GM12878 (cell line): ENCODE results near the gene RERE. TPM values are rescaled to one million over a fixed set of nuclear protein-coding genes. Genes with fewer than 3 reads are reported as not detected.

Experiments used
- ATAC-seq: fragments of 200-7000 bp; cut with Tn5 transposase; 3 replicates; pipeline ENCODE4 v1.9.1; 2020; ENCODE audit warnings: mild to moderate bottlenecking, moderate library complexity
- BruUV-seq: library from RNA; stranded (reverse); fragments of 400-500 nt; replicated peaks from 2 replicates; lab custom pipeline; 2021; lab: Mats Ljungman, UMichigan
- CTCF ChIA-PET: fragments of 300-600 bp; sonication (Branson Sonifier 250); formaldehyde crosslinking; extraction: SDS; loops from one replicate; lab custom pipeline; 2021; ENCODE audit warnings: inconsistent platforms; lab: Yijun Ruan, JAX
- POLR2A ChIA-PET: fragments of 350-600 bp; formaldehyde crosslinking; extraction: SDS; loops from one replicate; lab custom pipeline; 2021; ENCODE audit warnings: inconsistent platforms; lab: Charles Lee
- RAD21 ChIA-PET: fragments of 300-600 bp; sonication (Branson Sonifier 250); formaldehyde crosslinking; loops from one replicate; lab custom pipeline; 2023; ENCODE audit warnings: antibody characterized with exemption; ENCODE audit not compliant: unreplicated experiment; lab: Charles Lee
- SMC1A ChIA-PET: fragments of 300-600 bp; sonication (Branson Sonifier 250); formaldehyde crosslinking; loops from one replicate; lab custom pipeline; 2023; ENCODE audit not compliant: unreplicated experiment, uncharacterized antibody; lab: Charles Lee
- DNase-seq: peaks from one replicate; pipeline ENCODE4 v3.0.0-alpha.2; 2011; ENCODE audit warnings: low read depth, low spot score
- FAIRE-seq: peaks from 3 replicates; lab custom pipeline; 2011; peaks lifted over from hg19 to GRCh38; lab: Jason Lieb, UNC
- H2AFZ ChIP-seq: 2 replicates; pipeline ENCODE4 v1.6.0; 2011; ENCODE audit warnings: low read depth, low read length, control low read depth; ENCODE audit not compliant: control insufficient read depth
- H3K27ac ChIP-seq: 2 replicates; pipeline ENCODE4 v1.5.1; 2011; ENCODE audit warnings: control low read depth; ENCODE audit not compliant: control insufficient read depth, insufficient read depth
- H3K27me3 ChIP-seq, 2 experiments: replicated peaks in 1 of 2; 2 replicates each; pipeline versions ENCODE4 v1.6.0 to v1.6.1; 2011; ENCODE audit warnings: low read length in 1 of 2; ENCODE audit not compliant: control insufficient read depth in 2 of 2, insufficient read depth in 2 of 2
- H3K36me3 ChIP-seq, 2 experiments: 2 replicates each; pipeline ENCODE4 v1.5.1; 2011; ENCODE audit warnings: low read length in 1 of 2; ENCODE audit not compliant: control insufficient read depth in 2 of 2, insufficient read depth in 2 of 2
- H3K4me1 ChIP-seq: 2 replicates; pipeline ENCODE4 v1.6.1; 2011; ENCODE audit warnings: mild to moderate bottlenecking, low read length, moderate library complexity, mixed read lengths; ENCODE audit not compliant: control insufficient read depth, insufficient read depth
- H3K4me2 ChIP-seq: 2 replicates; pipeline ENCODE4 v1.6.0; 2011; ENCODE audit warnings: control low read depth; ENCODE audit not compliant: control insufficient read depth, insufficient read depth
- H3K4me3 ChIP-seq: fragments of 200-600 bp; sonication (generic); 2 replicates; pipeline ENCODE4 v1.5.1; 2016
- H3K79me2 ChIP-seq: 2 replicates; pipeline ENCODE4 v1.6.0; 2011; ENCODE audit warnings: low read length; ENCODE audit not compliant: control insufficient read depth, insufficient read depth
- H3K9ac ChIP-seq: 2 replicates; pipeline ENCODE4 v1.8.0; 2011; ENCODE audit warnings: low read length, control low read depth, mixed read lengths; ENCODE audit not compliant: control insufficient read depth, insufficient read depth
- H3K9me3 ChIP-seq: replicated peaks from 3 replicates; pipeline ENCODE4 v1.5.1; 2011; ENCODE audit warnings: mild to moderate bottlenecking, low read length; ENCODE audit not compliant: control insufficient read depth, insufficient read depth
- H4K20me1 ChIP-seq: 2 replicates; pipeline ENCODE4 v1.6.0; 2011; ENCODE audit not compliant: control insufficient read depth, insufficient read depth
- BACH1 ChIP-seq: fragments of 450-650 bp; IDR thresholded peaks from 2 replicates; pipeline ENCODE4 v1.6.1; 2017; ENCODE audit warnings: mild to moderate bottlenecking, borderline replicate concordance
- CREM ChIP-seq: IDR thresholded peaks from 2 replicates; pipeline ENCODE4 v1.6.1; 2014; ENCODE audit warnings: antibody characterized with exemption, low read depth
- IKZF2 ChIP-seq, 2 experiments: fragments of 450-650 bp; IDR thresholded peaks; 2 replicates each; pipeline ENCODE4 v1.6.1; 2017; ENCODE audit warnings: mild to moderate bottlenecking in 2 of 2, moderate library complexity in 2 of 2
- MXI1 ChIP-seq: fragments of 150-350 bp; IDR thresholded peaks from 2 replicates; pipeline ENCODE4 v1.6.1; 2011; ENCODE audit warnings: low read depth, mild to moderate bottlenecking, inconsistent platforms, low read length, improper control_type of control experiment
- MYC ChIP-seq: IDR thresholded peaks from 2 replicates; pipeline ENCODE4 v1.6.1; 2011; ENCODE audit warnings: mild to moderate bottlenecking, low read length, moderate library complexity, inconsistent platforms; ENCODE audit not compliant: insufficient read depth, insufficient replicate concordance, insufficient read length, severe bottlenecking
- NFYA ChIP-seq: IDR thresholded peaks from 2 replicates; pipeline ENCODE4 v1.6.1; 2011; ENCODE audit warnings: low read depth, mild to moderate bottlenecking, low read length, improper control_type of control experiment, borderline replicate concordance
- RUNX3 ChIP-seq: IDR thresholded peaks from 2 replicates; pipeline ENCODE4 v1.6.1; 2012; ENCODE audit warnings: low read length, inconsistent platforms
- SUZ12 ChIP-seq: fragments of 200-600 bp; sonication (generic); IDR thresholded peaks from one replicate; pipeline ENCODE4 v1.6.1; 2018; ENCODE audit warnings: antibody characterized with exemption, mild to moderate bottlenecking; ENCODE audit not compliant: unreplicated experiment
- TBL1XR1 ChIP-seq: IDR thresholded peaks from 2 replicates; pipeline ENCODE4 v1.6.1; 2012; ENCODE audit warnings: low read depth, low read length, improper control_type of control experiment
- ZNF217 ChIP-seq: fragments of 450-650 bp; IDR thresholded peaks from 2 replicates; pipeline ENCODE4 v1.6.1; 2017; ENCODE audit warnings: antibody characterized with exemption, mild to moderate bottlenecking
- WGBS: methylation state at CpG from one replicate; pipeline ENCODE4 v1.1.6; 2016; ENCODE audit warnings: low lambda C conversion rate; ENCODE audit not compliant: insufficient replicate concordance, insufficient coverage; ENCODE audit errors: missing lambda C conversion rate; 5-methylcytosine and 5-hydroxymethylcytosine counted together
- in situ Hi-C: fragments of 300-500 bp; cut with MboI; formaldehyde crosslinking; loops from 9 replicates; pipeline ENCODE4 v1.14.3; 2018; ENCODE audit warnings: mixed read lengths
- intact Hi-C: fragments of 100-400 bp; cut with micrococcal nuclease; formaldehyde crosslinking; loops from one replicate; pipeline ENCODE4 v1.14.2; 2022; ENCODE audit not compliant: unreplicated experiment
- polyA plus RNA-seq, 11 experiments: library from polyadenylated mRNA; depleted of rRNA in 4 of 11; unstranded in 6 of 11; stranded (reverse) in 5 of 11; fragments of >200 nt; fragmentation: Nextera tagmentation in 4 of 11; fragmentation: Illumina TruSeq in 1 of 11; extraction: Ambion mirVana in 4 of 11; extraction: Trizol in 1 of 11; gene quantifications; 1 replicate in 1 of 11; 2 replicates in 10 of 11; pipeline versions ENCODE4 v1.2.1 to v1.2.3, GENCODE V29; 2011 to 2016; ENCODE audit warnings: inconsistent platforms in 2 of 11, missing spikeins in 2 of 11, low read depth in 1 of 11
- total RNA-seq, 4 experiments: library from RNA; depleted of rRNA in 3 of 4; stranded (reverse); fragments of >200 nt in 3 of 4; fragmentation: Illumina TruSeq in 1 of 4; extraction: Trizol in 1 of 4; gene quantifications; 2 replicates each; pipeline versions ENCODE4 v1.2.1 to v1.2.3, GENCODE V29; 2013 to 2021
- TF ChIP-seq, protein P1 (sequence below): fragments of 450-650 bp; IDR thresholded peaks from 2 replicates; pipeline ENCODE4 v1.6.1; 2017; ENCODE audit warnings: mild to moderate bottlenecking, moderate library complexity
- TF ChIP-seq, protein P2 (sequence below): fragments of 150-350 bp; IDR thresholded peaks from 2 replicates; pipeline ENCODE4 v1.6.1; 2016; ENCODE audit warnings: low read depth, low read length
- TF ChIP-seq, protein P3 (sequence below): fragments of 450-650 bp; IDR thresholded peaks from 2 replicates; pipeline ENCODE4 v1.6.1; 2018; ENCODE audit warnings: borderline replicate concordance, mild to moderate bottlenecking; ENCODE audit not compliant: partially characterized antibody

The RERE gene
- total and polyA plus RNA-seq, 10 of the 15 experiments (the other 5 are each of a cell fraction or from before 2014, with no cell fraction given) = 5.2 to 60.5 (median 20.2) TPM

DNA sequence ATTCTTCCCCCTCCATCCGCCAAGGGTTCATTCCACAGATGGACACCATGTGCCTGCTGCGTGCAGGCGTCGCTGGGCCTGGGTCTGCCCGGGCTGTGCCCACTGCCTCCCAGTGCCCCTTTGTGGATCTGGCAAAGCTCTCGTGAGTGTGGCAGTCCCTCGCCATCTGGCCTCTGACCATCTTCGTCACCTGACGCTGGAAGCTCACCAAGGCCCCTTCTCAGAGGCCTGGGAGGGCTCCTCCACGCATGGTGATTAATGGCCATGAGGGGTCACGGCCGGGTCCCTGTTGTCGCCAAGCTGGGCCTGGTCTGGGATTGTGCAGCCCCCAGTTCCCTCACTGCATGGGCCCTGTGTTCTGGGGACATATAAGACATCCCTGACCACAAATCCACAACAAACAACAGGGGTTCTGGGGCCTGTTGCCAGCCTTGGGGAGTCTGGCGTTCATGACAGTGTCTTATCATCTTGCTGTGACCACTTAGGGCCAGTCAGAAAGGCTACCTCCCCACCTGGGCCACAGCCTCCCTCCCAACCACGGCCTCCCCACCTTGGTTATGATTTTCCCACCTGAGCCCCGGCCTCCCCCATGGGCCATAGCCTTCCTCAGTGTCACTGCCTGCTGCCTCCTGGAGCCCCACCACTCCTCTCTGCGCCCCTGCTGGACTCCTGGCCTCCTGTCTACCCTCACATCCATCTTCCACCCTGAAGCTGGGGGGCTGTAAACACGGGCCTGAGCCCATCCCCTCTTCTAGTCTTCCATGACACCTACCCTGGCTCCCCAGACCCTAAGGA, 471.6 kb downstream of the RERE start:
- RAD21 ChIA-PET = no interaction called here
- H3K9me3 ChIP-seq = no peaks in the 10 kb centered on the region
- no peaks in the 10 kb centered on the region for H3K79me2 ChIP-seq
- no peak overlapping the region for H2AFZ ChIP-seq
- CTCF ChIA-PET = interaction anchor here (1.0 to 2.2 kb wide), 3 partner anchors 331 to 370 kb away, joined by 3 to 11 read pairs (median 7); no protein-coding TSS in a partner anchor
- no peaks in the 10 kb centered on the region for H3K4me1 ChIP-seq
- POLR2A ChIA-PET = no interaction called here
- FAIRE-seq = no peak
- no peak overlapping the region for H3K4me3 ChIP-seq
- in situ Hi-C loops (loop anchor here (10.0 kb wide), 1 partner anchor 331 kb away; no protein-coding TSS in a partner anchor), intact Hi-C loops (loop anchor here (10.0 kb wide), 1 partner anchor 681 kb away; no protein-coding TSS in a partner anchor)
- H3K4me2 ChIP-seq = no peak overlapping the region
- no peak overlapping the region for H3K27ac ChIP-seq
- no peak for DNase-seq
- no peaks in the 10 kb centered on the region for H3K36me3 ChIP-seq
- 36% methylated on average over 18 of the region's 18 CpGs for WGBS
- H4K20me1 ChIP-seq = no peaks in the 10 kb centered on the region
- no peak for ATAC-seq
- H3K9ac ChIP-seq = no peak overlapping the region
- SMC1A ChIA-PET = interaction anchor here (1.2 to 1.9 kb wide), 3 partner anchors 329 to 331 kb away, joined by 3 to 9 read pairs (median 5); no protein-coding TSS in a partner anchor
- no peaks in the 10 kb centered on the region for H3K27me3 ChIP-seq
- no TSS peak for BruUV-seq
- TF ChIP-seq MXI1 (no peak), SUZ12 (no peak), NFYA (no peak), ZNF217 (no peak), BACH1 (no peak), CREM (no peak), RUNX3 (no peak), MYC (no peak), IKZF2 (IDR thresholded peaks at IDR 0.05) (no peak), TBL1XR1 (no peak)
- TF ChIP-seq, protein P1, sequence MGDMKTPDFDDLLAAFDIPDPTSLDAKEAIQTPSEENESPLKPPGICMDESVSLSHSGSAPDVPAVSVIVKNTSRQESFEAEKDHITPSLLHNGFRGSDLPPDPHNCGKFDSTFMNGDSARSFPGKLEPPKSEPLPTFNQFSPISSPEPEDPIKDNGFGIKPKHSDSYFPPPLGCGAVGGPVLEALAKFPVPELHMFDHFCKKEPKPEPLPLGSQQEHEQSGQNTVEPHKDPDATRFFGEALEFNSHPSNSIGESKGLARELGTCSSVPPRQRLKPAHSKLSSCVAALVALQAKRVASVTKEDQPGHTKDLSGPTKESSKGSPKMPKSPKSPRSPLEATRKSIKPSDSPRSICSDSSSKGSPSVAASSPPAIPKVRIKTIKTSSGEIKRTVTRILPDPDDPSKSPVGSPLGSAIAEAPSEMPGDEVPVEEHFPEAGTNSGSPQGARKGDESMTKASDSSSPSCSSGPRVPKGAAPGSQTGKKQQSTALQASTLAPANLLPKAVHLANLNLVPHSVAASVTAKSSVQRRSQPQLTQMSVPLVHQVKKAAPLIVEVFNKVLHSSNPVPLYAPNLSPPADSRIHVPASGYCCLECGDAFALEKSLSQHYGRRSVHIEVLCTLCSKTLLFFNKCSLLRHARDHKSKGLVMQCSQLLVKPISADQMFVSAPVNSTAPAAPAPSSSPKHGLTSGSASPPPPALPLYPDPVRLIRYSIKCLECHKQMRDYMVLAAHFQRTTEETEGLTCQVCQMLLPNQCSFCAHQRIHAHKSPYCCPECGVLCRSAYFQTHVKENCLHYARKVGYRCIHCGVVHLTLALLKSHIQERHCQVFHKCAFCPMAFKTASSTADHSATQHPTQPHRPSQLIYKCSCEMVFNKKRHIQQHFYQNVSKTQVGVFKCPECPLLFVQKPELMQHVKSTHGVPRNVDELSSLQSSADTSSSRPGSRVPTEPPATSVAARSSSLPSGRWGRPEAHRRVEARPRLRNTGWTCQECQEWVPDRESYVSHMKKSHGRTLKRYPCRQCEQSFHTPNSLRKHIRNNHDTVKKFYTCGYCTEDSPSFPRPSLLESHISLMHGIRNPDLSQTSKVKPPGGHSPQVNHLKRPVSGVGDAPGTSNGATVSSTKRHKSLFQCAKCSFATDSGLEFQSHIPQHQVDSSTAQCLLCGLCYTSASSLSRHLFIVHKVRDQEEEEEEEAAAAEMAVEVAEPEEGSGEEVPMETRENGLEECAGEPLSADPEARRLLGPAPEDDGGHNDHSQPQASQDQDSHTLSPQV = no peak
- TF ChIP-seq, protein P2, sequence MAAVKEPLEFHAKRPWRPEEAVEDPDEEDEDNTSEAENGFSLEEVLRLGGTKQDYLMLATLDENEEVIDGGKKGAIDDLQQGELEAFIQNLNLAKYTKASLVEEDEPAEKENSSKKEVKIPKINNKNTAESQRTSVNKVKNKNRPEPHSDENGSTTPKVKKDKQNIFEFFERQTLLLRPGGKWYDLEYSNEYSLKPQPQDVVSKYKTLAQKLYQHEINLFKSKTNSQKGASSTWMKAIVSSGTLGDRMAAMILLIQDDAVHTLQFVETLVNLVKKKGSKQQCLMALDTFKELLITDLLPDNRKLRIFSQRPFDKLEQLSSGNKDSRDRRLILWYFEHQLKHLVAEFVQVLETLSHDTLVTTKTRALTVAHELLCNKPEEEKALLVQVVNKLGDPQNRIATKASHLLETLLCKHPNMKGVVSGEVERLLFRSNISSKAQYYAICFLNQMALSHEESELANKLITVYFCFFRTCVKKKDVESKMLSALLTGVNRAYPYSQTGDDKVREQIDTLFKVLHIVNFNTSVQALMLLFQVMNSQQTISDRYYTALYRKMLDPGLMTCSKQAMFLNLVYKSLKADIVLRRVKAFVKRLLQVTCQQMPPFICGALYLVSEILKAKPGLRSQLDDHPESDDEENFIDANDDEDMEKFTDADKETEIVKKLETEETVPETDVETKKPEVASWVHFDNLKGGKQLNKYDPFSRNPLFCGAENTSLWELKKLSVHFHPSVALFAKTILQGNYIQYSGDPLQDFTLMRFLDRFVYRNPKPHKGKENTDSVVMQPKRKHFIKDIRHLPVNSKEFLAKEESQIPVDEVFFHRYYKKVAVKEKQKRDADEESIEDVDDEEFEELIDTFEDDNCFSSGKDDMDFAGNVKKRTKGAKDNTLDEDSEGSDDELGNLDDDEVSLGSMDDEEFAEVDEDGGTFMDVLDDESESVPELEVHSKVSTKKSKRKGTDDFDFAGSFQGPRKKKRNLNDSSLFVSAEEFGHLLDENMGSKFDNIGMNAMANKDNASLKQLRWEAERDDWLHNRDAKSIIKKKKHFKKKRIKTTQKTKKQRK = no peak
- TF ChIP-seq, protein P3, sequence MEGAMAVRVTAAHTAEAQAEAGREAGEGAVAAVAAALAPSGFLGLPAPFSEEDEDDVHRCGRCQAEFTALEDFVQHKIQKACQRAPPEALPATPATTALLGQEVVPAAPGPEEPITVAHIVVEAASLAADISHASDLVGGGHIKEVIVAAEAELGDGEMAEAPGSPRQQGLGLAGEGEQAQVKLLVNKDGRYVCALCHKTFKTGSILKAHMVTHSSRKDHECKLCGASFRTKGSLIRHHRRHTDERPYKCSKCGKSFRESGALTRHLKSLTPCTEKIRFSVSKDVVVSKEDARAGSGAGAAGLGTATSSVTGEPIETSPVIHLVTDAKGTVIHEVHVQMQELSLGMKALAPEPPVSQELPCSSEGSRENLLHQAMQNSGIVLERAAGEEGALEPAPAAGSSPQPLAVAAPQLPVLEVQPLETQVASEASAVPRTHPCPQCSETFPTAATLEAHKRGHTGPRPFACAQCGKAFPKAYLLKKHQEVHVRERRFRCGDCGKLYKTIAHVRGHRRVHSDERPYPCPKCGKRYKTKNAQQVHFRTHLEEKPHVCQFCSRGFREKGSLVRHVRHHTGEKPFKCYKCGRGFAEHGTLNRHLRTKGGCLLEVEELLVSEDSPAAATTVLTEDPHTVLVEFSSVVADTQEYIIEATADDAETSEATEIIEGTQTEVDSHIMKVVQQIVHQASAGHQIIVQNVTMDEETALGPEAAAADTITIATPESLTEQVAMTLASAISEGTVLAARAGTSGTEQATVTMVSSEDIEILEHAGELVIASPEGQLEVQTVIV = no peak
